Measurements from ENCODE around the gene ACTG1. TPM values are rescaled to one million over a fixed set of nuclear protein-coding genes. Genes with fewer than 3 reads are reported as not detected.

ACTG1 gene
- total RNA-seq, 4 donors from 2014 or later, result 972 to 1,850 (median 1,126) TPM

GRCh38 chr17:81511804-81512561 lies 616 bp downstream of the ACTG1 start:
- intact Hi-C loops (cut with DNase I), result loop anchor here (5.0 kb wide), 1 partner anchor 115 kb away; the partner anchor contains the start of gene BAHCC1
- peaks cover 23 to 55% (median 46%) of the 10 kb centered on the region in 4 donors for H3K4me1 ChIP-seq
- peak overlapping the region; percentile 100 for H3K27ac ChIP-seq (replicated peaks in 1 of 4)
- no peaks in the 10 kb centered on the region for H3K27me3 ChIP-seq
- no peak for DNase-seq (ENCODE audit: extremely low spot score)
- peak overlapping the region; percentile 88 to 94 (median 91) for H3K4me3 ChIP-seq
- H3K36me3 ChIP-seq, result peaks cover 30 to 43% (median 38%) of the 10 kb centered on the region in 4 donors
- no peaks in the 10 kb centered on the region for H3K9me3 ChIP-seq
- WGBS, result under 1% methylated on average over 32 of the region's 62 CpGs
- no peak for TF ChIP-seq EP300 (IDR thresholded peaks at IDR 0.05)
- no peak for TF ChIP-seq POLR2AphosphoS5 (IDR thresholded peaks at IDR 0.05)
- TF ChIP-seq, protein P1, sequence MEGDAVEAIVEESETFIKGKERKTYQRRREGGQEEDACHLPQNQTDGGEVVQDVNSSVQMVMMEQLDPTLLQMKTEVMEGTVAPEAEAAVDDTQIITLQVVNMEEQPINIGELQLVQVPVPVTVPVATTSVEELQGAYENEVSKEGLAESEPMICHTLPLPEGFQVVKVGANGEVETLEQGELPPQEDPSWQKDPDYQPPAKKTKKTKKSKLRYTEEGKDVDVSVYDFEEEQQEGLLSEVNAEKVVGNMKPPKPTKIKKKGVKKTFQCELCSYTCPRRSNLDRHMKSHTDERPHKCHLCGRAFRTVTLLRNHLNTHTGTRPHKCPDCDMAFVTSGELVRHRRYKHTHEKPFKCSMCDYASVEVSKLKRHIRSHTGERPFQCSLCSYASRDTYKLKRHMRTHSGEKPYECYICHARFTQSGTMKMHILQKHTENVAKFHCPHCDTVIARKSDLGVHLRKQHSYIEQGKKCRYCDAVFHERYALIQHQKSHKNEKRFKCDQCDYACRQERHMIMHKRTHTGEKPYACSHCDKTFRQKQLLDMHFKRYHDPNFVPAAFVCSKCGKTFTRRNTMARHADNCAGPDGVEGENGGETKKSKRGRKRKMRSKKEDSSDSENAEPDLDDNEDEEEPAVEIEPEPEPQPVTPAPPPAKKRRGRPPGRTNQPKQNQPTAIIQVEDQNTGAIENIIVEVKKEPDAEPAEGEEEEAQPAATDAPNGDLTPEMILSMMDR (IDR thresholded peaks at IDR 0.05), result no peak
- no peak for TF ChIP-seq POLR2A (IDR thresholded peaks at IDR 0.05; ENCODE audit: low read depth)

GRCh38 chr17:81511554-81511803 lies 1.1 kb downstream of the ACTG1 start:
- H3K27ac ChIP-seq (replicated peaks in 1 of 4), result peak overlapping the region; percentile 100
- no peaks in the 10 kb centered on the region for H3K27me3 ChIP-seq
- H3K9me3 ChIP-seq, result no peaks in the 10 kb centered on the region
- H3K36me3 ChIP-seq, result peaks cover 30 to 43% (median 38%) of the 10 kb centered on the region in 4 donors
- TF ChIP-seq POLR2AphosphoS5 (IDR thresholded peaks at IDR 0.05) (no peak), EP300 (IDR thresholded peaks at IDR 0.05) (no peak), POLR2A (IDR thresholded peaks at IDR 0.05; ENCODE audit: low read depth) (no peak)
- TF ChIP-seq, protein P1 (IDR thresholded peaks at IDR 0.05), result no peak
- WGBS, result 2% methylated on average over 5 of the region's 9 CpGs
- peak overlapping the region; percentile 88 to 94 (median 91) for H3K4me3 ChIP-seq
- DNase-seq (ENCODE audit: extremely low spot score), result no peak
- H3K4me1 ChIP-seq, result peaks cover 18 to 50% (median 41%) of the 10 kb centered on the region in 4 donors
- intact Hi-C loops (cut with DNase I), result loop anchor here (5.0 kb wide), 1 partner anchor 114 kb away; the partner anchor contains the start of gene BAHCC1

- Histone ChIP-seq H3K27ac (replicated peaks in 1 of 4) (peak overlapping the region; percentile 100), H3K4me3 (peak overlapping the region; percentile 88 to 94 (median 91)), H3K9me3 (no peaks in the 10 kb centered on the region), H3K4me1 (peaks cover 13 to 45% (median 35%) of the 10 kb centered on the region in 4 donors), H3K36me3 (peaks cover 30 to 43% (median 38%) of the 10 kb centered on the region in 4 donors), H3K27me3 (no peaks in the 10 kb centered on the region)
- DNase-seq (ENCODE audit: extremely low spot score), result no peak
- TF ChIP-seq POLR2AphosphoS5 (IDR thresholded peaks at IDR 0.05) (peak in 1 of 2 donors; percentile 25), EP300 (IDR thresholded peaks at IDR 0.05) (no peak)
- intact Hi-C loops (cut with DNase I), result loop anchor here (5.0 kb wide), 1 partner anchor 114 kb away; the partner anchor contains the start of gene BAHCC1
- WGBS, result 2% methylated on average over 31 of the region's 48 CpGs
Measured at GRCh38 chr17:81510785-81511553, 1.6 kb downstream of the ACTG1 start.

DNA sequence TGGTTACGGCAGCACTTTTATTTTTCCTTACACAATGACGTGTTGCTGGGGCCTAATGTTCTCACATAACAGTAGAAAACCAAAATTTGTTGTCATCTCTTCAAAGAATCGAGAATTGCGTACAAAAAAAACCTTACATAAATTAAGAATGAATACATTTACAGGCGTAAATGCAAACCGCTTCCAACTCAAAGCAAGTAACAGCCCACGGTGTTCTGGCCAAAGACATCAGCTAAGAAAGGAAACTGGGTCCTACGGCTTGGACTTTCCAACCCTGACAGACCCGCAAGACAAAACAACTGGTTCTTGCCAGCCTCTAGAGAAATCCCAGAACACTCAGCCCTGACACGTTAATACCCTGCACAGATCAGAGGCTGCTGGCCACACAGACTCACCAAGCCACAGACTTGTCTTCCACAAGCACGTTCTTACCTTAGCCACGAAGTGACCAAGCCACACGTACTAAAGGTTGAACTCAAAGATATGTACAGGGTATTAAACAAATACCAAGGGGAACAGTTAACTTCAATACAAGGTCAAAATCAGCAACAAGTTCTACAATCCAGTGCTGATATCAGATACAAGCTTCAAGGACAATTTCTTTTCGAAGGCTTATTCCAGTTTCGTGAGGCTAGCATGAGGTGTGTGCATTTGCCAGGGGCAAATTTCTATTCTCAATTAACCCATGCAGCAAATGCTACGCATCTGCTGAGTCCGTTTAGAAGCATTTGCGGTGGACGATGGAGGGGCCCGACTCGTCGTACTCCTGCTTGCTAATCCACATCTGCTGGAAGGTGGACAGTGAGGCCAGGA lies 2.4 kb downstream of the ACTG1 start:
- intact Hi-C loops (cut with DNase I), result loop anchor here (5.0 kb wide), 1 partner anchor 113 kb away; the partner anchor contains the start of gene BAHCC1
- under 1% methylated on average over 22 of the region's 22 CpGs for WGBS
- peak overlapping the region; percentile 88 to 94 (median 91) for H3K4me3 ChIP-seq

More for the DNA sequence above, 2.4 kb downstream of the ACTG1 start:
- peaks cover 30 to 43% (median 38%) of the 10 kb centered on the region in 4 donors for H3K36me3 ChIP-seq
- H3K4me1 ChIP-seq, result peaks cover 7 to 38% (median 30%) of the 10 kb centered on the region in 4 donors
- H3K27ac ChIP-seq (replicated peaks in 1 of 4), result peak overlapping the region; percentile 100
- no peak for TF ChIP-seq EP300 (IDR thresholded peaks at IDR 0.05)
- no peak for TF ChIP-seq POLR2AphosphoS5 (IDR thresholded peaks at IDR 0.05)
- TF ChIP-seq, protein P1 (IDR thresholded peaks at IDR 0.05), result no peak
- TF ChIP-seq POLR2A (IDR thresholded peaks at IDR 0.05; ENCODE audit: low read depth), result no peak
- no peaks in the 10 kb centered on the region for H3K9me3 ChIP-seq
- no peak for DNase-seq (ENCODE audit: extremely low spot score)
- no peaks in the 10 kb centered on the region for H3K27me3 ChIP-seq

Measured in esophagus muscularis mucosa (tissue), 4 donors.